GM21526 (cell line): ENCODE data around the gene SLAIN2.

Experiments
- ATAC-seq: cut with Tn5 transposase; IDR thresholded peaks from one replicate; pipeline ENCODE4 v1.9.1; 2021; ENCODE audit warnings: moderate library complexity; ENCODE audit not compliant: unreplicated experiment, low FRiP score

The SLAIN2 gene

DNA sequence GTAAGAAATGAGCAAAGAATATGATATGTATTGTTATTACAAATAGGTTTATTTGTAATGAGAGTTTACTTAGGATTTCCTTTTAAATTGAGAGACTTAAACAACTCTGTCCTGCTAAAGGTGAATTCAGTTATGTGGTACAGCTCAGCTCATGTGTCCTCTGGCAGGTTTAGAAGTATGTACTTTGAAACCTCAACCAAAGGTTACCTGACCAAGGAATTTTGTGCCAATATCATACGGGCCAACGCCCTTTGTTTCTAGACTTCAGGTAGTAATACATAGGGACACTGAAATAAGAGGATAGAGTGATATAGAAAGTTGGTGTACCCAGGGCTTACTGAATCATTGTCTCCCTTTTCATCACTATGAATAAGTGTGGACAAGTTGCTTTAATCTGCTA lies 25.7 kb downstream of the SLAIN2 start:
- ATAC-seq, result no peak

DNA sequence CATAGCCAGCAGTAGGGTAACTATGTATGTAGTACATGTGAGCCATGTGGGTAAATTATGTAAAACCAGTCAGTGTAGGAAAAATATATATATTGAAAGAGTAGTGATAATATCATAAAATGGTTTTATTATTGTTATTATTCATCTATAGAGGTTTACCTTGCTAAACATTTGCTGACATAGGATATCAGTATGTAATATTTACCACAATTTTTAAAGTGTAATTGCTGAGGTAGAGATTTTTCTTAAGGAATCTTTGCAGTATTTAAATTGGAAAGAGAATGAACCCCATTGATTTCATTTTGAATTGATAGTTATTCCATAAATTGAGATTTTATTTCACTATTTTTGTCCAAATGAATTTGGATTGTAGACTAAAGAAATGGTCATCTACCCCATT lies 27.1 kb downstream of the SLAIN2 start:
- no peak for ATAC-seq

DNA sequence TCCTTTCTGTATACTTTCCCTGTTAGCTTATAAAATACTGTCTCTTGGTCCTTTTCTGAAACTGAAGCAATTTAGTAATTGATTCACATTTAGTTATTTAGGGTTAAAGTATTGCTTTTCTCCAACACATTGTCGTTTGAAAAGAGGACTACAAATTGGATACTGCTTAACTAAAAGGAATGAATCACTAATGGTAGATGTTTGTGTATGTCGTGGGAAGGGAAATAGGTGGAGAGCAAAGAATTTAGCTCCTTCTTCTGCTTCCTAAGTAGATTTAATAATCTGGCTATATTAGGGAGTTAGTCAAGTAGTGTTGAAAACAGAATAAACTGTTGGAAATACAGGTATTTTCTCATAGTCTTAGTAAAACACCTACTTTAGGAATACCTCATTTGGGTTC lies 27.9 kb downstream of the SLAIN2 start:
- no peak for ATAC-seq

- no peak for ATAC-seq
These were observed 28.4 kb downstream of the SLAIN2 start for GRCh38 chr4:48369771-48370170.

DNA sequence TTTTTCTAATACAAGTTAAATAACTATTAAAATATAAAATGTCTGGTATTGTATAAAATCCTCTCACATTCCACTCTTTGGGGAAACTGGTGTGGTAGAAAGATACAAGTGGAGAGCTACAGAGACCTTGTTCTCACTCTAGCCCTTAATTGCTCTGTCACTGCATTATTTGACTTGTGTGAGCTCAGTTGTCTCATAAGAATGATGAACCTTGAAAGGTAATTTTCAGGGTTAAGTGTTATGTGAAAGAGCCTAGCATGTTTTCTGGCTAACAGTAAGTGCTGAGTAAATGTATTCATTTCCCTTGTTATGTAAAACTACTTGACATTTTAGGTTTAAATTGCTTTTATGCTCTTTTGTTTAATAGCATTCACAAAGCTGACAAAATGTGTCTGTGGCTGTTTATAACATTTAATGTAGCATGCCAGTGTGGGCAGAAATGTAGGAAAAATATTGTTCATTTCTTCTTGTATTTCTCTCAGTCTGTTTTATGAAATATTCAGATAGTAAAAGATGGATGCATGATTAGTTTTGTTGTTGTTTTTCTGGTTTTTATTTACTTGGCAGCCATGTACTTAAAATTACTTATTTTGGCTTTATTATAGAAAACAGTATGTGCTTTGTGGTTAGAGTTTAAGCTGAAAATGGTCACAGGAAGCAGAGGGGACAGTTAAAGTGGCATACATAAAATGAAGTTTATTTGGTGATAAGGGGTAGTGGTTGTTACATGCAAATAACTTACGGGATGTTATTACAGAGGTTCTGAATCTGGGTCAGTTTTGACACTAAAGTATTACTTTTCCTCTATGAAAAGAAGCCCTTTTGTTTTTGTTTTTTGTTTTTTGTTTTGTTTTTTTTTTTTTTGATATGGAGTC lies 29.2 kb downstream of the SLAIN2 start:
- ATAC-seq, result no peak

DNA sequence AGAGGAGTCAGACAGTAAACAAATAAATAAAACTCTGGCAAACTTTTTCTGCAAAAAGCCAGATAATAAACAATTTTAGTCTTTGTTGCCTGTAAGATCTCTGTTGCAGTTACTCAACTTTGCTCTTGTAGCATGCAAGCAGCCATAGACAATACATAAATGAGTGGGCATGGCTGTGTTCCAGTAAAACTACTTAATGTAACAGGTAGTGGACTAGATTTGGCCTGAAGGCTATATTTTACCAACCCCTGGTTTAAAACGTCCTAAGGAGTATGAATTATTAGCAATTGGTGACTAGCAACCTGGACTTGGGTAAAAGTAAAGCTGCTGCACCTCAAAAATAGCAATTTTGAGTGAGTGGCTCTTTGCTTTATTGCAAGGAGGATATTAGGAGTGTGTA lies 30.9 kb downstream of the SLAIN2 start:
- ATAC-seq, result no peak

DNA sequence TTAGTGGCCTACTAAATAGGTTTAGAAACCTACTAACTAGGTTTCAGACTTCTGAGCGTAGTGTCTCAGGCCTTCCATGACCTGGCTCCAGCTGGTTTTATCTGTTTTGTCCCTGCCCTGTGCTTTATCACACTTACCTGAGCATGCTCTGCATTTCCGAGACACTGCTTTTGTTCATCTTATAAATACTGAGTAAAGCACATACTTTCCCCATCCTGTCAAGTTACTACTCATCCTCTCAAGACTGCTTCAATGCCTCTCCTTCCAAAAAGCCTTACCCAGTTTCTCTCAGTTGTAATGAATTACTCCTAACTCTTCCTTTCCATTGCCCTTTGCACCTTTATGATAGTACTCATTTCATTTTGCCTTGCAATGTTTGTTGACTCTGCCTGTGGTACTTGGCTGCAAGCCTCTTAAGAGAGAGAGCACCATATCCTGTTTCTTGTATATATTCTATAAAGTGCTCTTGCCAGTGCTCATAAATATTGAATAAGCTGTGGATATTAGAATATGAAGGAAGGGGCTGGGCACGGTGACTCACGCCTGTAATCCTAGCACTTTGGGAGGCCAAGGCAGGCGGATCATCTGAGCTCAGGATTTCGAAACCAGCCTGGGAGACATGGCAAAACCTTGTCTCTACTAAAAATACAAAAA lies 34.4 kb downstream of the SLAIN2 start:
- ATAC-seq, result no peak

- ATAC-seq, result no peak
These were observed 38.4 kb downstream of the SLAIN2 start for GRCh38 chr4:48379587-48380180.

GRCh38 chr4:48380583-48381167 lies 39.3 kb downstream of the SLAIN2 start:
- ATAC-seq, result no peak

- ATAC-seq, result no peak
These were observed 47.3 kb downstream of the SLAIN2 start for GRCh38 chr4:48388525-48389154.

DNA sequence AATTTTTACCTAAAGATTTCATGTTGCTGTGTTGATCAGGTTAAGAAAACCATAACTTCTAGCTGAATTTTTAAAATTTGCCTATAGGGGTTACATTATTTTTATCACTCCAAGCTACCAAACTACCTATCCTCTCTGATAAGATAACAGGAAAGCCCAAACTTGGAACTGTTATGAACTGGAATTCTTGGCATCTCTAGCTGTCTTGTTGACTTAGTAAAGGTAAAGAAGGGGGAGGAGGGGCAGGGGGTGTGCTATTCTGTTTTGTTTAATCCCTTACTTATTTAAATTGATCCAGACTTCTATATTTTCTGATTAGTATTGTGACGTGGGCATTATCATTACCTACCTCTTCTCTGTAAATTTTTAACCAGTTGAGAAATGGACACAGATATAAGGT lies 54.7 kb downstream of the SLAIN2 start:
- ATAC-seq, result no peak

- ATAC-seq, result no peak
These were observed 59.1 kb downstream of the SLAIN2 start for GRCh38 chr4:48400416-48400815.

DNA sequence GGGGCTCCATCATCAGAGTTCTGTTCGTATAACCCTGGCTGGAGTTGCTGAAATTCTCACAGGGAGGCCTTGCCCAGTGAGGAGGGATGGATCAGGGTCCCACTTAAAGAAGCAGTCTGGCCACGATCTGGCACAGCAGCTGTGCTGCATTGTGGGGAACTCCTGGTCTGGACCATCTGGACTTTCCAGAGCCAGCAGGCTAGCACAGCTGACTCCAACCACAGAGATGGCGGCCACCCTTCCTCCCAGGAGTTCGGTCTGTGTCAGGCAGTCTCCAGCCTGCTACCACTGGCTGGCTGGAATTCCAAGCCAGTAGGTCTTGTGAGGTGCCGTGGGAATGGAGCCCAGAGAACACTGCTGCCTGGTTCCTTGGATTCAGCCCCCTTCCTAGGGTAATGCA lies 62.0 kb downstream of the SLAIN2 start:
- no peak for ATAC-seq

DNA sequence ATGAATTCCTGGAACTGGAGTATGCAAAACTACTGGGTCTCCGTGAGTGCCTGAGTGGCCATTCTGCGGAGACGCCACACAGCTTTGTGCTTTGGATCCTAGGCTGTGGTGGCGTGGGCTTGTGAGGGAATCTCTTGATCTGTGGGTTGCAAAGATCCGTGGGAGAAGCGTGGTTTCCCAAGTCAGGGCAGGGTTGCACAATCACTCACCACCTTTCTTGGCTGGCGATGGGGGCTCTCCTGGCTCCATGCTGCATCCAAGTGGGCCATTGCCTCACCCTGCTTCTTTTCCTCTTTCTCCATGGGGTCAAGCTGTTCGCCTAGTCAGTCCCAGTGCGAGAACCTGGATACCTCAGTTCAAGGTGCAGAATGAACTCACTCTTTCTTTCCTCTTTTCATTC lies 62.5 kb downstream of the SLAIN2 start:
- ATAC-seq, result no peak

GRCh38 chr4:48405924-48406323 lies 64.6 kb downstream of the SLAIN2 start:
- no peak for ATAC-seq

DNA sequence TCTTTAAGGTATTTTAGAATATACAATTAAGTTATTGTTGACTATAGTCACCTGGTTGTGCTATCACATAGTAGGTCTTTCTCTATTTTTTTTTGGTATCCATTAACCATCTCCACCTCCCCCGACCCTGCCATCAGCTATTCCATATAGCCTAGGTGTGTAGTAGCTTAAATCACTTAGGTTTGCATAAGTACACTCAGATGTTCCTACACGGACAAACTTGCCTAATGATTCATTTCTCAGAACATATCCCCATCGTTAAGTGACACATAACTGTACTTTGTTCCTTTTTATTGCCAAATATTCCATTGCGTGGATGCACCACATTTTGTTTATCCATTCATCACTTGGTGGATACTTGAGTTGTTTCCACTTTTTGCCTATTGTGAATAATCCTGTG lies 67.9 kb downstream of the SLAIN2 start:
- ATAC-seq, result no peak

DNA sequence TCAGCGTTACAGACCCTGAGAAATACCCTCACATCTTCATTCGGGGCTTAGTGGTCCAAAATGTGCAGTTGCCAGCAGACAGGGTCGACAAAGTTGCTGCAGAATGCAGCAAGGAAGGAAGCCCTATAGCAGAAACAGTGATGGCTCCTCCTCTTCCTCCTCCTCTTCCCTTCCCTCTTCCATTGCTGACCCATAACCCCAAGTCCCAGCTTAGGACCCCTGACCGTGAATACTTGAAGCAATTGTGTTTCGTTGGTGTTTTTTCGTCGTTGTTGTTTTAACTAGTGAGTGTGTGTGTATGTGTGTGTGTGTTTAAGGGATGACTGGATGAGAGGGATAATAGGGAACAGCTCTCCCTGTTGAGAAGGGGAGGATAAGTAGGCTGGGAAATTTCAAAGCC lies 69.5 kb downstream of the SLAIN2 start:
- ATAC-seq, result no peak

- no peak for ATAC-seq
These were observed 78.8 kb downstream of the SLAIN2 start for GRCh38 chr4:48420144-48420543.

DNA sequence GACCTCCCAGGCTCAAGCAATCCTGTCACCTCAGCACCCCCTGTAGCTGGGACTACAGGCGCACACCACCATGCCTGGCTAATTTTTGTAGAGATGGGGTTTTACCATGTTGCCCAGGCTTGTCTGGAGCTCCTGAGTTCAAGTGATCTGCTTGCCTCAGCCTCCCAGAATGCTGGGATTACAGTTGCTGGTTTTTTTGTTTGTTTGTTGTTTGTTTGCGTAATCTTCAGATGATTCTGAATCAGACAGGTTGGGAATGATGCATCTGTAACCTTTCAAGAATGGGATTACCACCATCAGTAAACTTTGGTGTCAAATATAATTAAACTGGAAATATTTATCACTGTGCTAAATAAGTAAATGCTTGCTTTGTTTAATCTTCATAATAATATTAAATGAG lies 79.8 kb downstream of the SLAIN2 start:
- ATAC-seq, result no peak

DNA sequence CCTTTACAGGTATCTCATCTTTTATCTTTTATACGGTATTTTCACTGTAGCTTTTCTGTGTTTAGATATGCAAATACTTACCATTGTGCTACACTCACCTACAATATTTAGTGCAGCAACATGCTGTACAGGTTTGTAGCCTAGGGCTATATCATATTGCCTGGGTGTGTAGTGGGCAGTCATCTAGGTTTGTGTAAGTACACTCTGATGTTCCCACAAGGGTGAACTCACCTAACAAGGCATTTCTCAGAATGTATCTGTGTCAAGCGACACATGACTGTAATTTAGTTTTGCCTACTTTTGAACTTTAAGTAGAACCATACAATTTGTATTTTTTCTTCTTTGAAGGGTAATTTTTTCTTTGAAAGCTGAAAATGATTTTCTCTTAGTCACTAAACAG lies 87.6 kb downstream of the SLAIN2 start:
- ATAC-seq, result no peak
